T47D (cell line): ENCODE data around the gene LIN37.
"Not testable (repeated sequence)": the region's sequence is repeated elsewhere in the genome, so short reads cannot be mapped to it uniquely, and the experiment has no call there.

Experiments
- DNase-seq, 2 experiments: peaks; one replicate each; pipeline versions ENCODE4 v3.0.0 to v3.0.0-alpha.2; 2011 to 2012; ENCODE audit warnings: low read depth in 1 of 2, low spot score in 1 of 2
- JUND ChIP-seq: IDR thresholded peaks from 2 replicates; pipeline ENCODE4 v1.6.1; 2012; ENCODE audit warnings: low read depth
- in situ Hi-C: cut with HindIII; loops from 2 replicates; pipeline ENCODE4 v1.10.0; 2016; ENCODE audit warnings: low sequenced_read_pairs, low pct_unique_long_range_greater_than_20kb

The LIN37 gene

GRCh38 chr19:35723671-35724070 is 24.7 kb upstream of the LIN37 start:
- TF ChIP-seq JUND: no peak
- in situ Hi-C loops: no loop called here
- no peak for DNase-seq

GRCh38 chr19:35724132-35724531 is 24.2 kb upstream of the LIN37 start:
- DNase-seq, in situ Hi-C loops: not testable (repeated sequence)

- in situ Hi-C loops: no loop called here
- no peak for DNase-seq
These were observed 23.8 kb upstream of the LIN37 start for GRCh38 chr19:35724560-35724959.

GRCh38 chr19:35725216-35725861 is 23.0 kb upstream of the LIN37 start:
- no peak for DNase-seq
- in situ Hi-C loops: no loop called here
- no peak for TF ChIP-seq JUND

More at GRCh38 chr19:35724560-35724959, 23.8 kb upstream of the LIN37 start:
- TF ChIP-seq JUND: no peak

DNA sequence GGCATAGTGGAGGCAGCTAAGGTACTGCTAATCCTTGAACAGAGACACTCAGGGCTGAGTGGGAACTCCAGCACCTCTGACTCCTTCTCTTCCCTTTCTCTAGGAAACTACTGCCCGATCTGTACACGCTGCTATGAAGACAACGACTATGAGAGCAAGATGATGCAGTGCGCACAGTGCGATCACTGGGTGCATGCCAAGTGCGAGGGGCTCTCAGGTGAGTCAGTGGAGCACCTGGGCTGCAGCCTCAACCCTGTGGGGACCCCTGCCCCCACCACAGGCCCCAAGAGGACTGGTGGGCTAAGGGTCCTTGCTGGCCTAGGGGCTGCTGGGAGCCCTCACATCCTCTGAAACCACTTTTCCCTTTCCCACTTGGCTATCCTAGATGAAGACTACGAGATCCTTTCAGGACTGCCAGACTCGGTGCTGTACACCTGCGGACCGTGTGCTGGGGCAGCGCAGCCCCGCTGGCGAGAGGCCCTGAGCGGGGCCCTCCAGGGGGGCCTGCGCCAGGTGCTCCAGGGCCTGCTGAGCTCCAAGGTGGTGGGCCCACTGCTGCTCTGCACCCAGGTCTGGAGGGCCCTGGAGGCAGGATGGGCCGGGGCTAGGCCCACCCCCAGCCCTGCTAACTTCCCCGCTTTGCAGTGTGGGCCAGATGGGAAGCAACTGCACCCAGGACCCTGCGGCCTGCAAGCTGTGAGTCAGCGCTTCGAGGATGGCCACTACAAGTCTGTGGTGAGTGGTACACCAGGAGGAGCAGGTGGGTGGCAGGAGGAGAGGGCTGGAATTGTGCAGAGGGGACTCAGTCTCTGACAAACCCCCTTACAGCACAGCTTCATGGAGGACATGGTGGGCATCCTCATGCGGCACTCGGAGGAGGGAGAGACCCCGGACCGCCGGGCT is 21.1 kb upstream of the LIN37 start:
- in situ Hi-C loops: no loop called here
- DNase-seq: no peak
- TF ChIP-seq JUND: no peak

DNA sequence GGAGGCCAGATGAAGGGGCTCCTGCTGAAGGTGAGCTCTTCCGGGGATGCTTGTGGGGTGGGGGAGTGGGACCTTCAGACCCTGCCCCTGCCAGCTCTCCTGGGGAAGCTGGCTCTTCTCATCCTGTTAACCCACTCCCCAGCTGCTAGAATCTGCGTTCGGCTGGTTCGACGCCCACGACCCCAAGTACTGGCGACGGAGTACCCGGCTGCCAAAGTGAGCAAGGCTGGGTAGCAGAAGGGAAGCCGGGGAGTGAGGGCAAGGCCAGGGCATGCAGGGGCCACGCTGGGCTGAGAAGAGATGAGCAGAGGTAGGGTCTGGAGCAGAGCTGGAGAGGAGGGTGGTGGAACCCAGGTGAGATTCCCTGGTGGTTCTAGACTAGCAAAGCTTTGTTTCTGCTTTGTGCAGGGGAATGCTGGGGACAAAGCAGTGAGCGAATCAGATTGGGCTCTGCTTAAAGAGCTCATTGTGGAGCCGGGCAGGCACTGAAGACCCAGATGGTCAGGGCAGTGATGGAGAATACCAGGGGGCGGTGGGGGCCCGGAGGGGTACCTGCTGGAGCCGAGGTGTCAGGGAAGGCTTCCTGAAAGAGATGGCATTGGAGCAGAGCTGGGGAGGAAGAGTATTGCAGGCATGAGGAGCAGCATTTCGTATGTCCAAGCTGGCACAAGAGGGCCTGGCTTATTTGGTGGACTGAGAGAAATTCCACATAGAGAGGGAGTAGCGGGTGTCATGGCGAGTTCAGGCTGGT is 20.2 kb upstream of the LIN37 start:
- in situ Hi-C loops: no loop called here
- TF ChIP-seq JUND: no peak
- no peak for DNase-seq

DNA sequence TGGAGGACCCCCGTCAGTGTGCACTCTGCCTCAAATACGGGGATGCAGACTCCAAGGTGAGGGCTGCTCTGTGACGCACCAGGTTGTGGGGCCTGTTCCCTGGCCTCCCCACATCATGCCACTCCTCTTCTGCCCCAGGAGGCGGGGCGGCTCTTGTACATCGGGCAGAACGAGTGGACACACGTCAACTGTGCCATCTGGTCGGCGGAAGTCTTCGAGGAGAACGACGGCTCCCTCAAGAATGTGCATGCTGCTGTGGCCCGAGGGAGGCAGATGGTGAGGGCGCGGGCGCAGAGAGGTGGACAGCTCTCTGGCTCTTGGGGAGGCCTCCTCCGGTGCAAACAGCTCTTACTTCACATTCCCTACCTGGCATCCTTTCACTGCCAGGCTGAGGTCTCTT is 19.4 kb upstream of the LIN37 start:
- in situ Hi-C loops: no loop called here
- TF ChIP-seq JUND: no peak
- no peak for DNase-seq

- in situ Hi-C loops: no loop called here
- TF ChIP-seq JUND: no peak
These were observed 18.6 kb upstream of the LIN37 start for GRCh38 chr19:35729763-35730162.

DNA sequence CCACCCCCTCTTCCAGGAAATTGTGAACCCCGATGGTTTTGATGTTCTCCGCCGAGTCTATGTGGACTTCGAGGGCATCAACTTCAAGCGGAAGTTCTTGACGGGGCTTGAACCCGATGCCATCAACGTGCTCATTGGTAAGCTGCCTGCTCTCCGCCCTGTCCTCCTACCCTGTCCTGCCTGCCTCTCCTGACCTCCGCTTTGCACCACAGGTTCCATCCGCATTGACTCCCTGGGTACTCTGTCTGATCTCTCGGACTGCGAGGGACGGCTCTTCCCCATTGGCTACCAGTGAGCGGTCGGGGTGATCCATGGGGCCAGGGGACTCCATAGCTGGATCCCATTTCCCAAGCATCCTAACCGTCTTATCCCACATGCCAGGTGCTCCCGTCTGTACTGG is 18.1 kb upstream of the LIN37 start:
- in situ Hi-C loops: no loop called here
- no peak for DNase-seq
- TF ChIP-seq JUND: no peak

More at GRCh38 chr19:35729763-35730162, 18.6 kb upstream of the LIN37 start:
- DNase-seq: no peak

DNA sequence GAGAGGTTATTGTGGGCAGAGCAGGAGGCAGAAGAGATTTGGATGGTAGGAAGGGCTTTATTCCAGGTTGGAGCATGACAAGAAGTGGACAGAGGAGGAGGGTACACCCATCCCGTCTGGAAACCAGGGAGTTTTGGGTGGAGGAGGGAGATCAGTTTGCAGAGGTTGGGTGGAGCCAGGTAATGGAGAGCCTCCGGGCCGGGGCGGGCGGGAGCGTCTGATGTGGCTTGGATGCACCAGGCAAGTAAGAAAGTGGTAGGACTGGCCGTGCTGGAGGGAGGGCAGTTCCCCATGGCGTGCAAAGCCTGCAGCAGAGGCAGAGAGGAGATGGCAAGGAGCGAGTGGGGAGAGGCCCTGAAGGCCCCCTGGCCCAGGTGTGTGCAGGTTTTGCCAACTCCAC is 17.0 kb upstream of the LIN37 start:
- peak in 1 of 2 experiments; percentile 87 for DNase-seq
- TF ChIP-seq JUND: no peak
- in situ Hi-C loops: no loop called here

GRCh38 chr19:35731779-35732405 is 16.5 kb upstream of the LIN37 start:
- in situ Hi-C loops: no loop called here
- no peak for TF ChIP-seq JUND
- DNase-seq: no peak

DNA sequence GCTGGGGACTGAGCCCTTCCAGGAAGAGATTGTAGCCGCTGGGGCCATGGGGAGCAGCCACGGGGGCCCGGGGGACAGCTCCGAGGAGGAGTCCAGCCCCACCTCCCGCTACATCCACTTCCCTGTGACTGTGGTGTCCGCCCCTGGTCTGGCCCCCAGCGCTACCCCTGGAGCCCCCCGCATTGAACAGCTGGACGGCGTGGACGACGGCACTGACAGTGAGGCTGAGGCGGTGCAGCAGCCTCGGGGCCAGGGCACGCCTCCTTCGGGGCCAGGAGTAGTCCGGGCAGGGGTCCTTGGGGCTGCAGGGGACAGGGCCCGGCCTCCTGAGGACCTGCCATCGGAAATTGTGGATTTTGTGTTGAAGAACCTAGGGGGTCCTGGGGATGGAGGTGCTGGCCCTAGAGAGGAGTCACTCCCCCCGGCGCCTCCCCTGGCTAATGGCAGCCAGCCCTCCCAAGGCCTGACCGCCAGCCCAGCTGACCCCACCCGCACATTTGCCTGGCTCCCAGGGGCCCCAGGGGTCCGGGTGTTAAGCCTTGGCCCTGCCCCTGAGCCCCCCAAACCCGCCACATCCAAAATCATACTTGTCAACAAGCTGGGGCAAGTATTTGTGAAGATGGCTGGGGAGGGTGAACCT is 15.7 kb upstream of the LIN37 start:
- in situ Hi-C loops: no loop called here
- no peak for DNase-seq
- TF ChIP-seq JUND: no peak
